ENCODE measurements around the gene PRUNE2.

DNA sequence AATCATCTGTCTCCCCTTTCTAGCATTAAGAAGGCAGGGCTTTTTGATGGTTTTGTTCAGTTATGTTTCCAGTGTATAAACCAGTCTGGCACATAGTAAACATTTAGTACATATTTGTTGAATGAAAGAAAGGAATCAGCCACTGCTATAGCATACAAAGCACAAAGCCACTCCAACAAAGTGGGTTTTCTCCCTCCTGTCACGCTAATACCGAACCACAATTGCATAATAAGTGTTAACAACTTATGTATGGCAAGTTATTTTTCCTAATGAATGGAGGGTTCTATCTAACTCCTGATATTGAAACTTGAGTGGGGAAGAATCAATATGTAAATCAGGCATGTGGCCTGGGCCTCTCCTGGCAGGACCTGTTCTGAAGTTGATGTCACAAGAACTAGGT lies 53.9 kb downstream of the PRUNE2 start:
- TF ChIP-seq, protein P1, sequence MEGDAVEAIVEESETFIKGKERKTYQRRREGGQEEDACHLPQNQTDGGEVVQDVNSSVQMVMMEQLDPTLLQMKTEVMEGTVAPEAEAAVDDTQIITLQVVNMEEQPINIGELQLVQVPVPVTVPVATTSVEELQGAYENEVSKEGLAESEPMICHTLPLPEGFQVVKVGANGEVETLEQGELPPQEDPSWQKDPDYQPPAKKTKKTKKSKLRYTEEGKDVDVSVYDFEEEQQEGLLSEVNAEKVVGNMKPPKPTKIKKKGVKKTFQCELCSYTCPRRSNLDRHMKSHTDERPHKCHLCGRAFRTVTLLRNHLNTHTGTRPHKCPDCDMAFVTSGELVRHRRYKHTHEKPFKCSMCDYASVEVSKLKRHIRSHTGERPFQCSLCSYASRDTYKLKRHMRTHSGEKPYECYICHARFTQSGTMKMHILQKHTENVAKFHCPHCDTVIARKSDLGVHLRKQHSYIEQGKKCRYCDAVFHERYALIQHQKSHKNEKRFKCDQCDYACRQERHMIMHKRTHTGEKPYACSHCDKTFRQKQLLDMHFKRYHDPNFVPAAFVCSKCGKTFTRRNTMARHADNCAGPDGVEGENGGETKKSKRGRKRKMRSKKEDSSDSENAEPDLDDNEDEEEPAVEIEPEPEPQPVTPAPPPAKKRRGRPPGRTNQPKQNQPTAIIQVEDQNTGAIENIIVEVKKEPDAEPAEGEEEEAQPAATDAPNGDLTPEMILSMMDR (IDR thresholded peaks at IDR 0.05) = no peak
- no peak for TF ChIP-seq POLR2A (IDR thresholded peaks at IDR 0.05)

All from Peyer's patch (tissue), 4 donors.